RKO (cell line): ENCODE measurements around the gene GDPD4.

Source experiments
- DNase-seq: peaks from one replicate; pipeline ENCODE4 v3.0.0-alpha.2; 2016; ENCODE audit warnings: low spot score

GDPD4 gene

DNA sequence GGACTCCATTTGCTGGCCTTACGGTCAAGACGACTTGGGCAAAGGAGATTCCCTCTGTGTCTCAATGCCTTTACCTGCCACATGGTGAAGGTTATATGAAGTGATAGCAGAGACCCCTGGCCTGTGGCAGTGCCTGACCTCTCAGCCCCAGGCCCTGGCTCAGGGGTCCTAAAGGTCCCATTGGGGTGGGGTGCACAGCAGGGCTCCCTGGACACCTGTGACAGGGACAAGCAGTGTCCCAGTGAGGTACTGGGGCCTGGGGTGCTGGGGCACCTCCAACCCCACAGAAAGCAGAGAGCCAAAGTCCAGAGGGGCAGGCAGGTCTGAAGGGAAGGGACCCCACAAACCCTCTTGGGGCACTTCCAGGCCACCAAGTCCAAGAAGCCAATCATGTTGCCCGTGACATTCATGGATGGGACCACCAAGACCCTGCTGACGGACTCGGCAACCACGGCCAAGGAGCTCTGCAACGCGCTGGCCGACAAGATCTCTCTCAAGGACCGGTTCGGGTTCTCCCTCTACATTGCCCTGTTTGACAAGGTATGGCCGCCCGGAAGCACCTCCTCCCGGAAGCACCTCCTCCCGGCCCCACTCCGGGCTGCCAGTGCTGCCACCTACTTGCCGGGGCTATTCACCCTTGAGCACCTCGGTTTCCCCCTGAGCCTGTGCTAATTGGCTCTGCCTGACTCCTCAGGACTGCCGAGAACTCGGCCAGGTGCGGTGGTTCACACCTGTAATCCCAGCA lies 111.0 kb downstream of the GDPD4 start:
- no peak for DNase-seq

DNA sequence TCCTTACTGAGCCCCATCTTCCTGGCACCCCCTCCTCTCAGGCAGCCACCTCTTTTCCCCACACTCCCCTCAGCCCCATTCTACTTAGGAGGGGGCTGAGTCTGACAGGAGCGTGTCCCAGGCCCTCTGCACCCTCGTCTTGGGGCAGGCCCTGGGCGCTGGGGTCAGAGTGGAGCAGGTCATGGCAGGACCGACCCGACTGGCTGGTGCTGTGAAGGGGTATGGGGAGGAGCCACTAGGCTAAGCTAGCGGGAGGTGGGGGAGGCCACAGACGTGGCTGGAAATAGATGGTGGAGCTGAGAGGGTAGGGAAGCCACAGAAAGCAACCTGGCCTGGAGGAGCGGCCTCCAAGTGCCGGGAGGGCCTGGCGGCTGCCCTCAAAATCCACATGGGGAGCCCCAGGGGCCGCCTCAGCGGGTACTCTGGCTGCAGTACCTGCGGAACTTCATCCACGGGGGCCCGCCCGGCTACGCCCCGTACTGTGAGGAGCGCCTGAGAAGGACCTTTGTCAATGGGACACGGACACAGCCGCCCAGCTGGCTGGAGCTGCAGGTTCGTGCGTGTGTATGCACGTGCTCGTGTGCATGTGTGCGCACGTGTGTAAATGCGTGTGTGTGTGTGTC lies 111.8 kb downstream of the GDPD4 start:
- no peak for DNase-seq

DNA sequence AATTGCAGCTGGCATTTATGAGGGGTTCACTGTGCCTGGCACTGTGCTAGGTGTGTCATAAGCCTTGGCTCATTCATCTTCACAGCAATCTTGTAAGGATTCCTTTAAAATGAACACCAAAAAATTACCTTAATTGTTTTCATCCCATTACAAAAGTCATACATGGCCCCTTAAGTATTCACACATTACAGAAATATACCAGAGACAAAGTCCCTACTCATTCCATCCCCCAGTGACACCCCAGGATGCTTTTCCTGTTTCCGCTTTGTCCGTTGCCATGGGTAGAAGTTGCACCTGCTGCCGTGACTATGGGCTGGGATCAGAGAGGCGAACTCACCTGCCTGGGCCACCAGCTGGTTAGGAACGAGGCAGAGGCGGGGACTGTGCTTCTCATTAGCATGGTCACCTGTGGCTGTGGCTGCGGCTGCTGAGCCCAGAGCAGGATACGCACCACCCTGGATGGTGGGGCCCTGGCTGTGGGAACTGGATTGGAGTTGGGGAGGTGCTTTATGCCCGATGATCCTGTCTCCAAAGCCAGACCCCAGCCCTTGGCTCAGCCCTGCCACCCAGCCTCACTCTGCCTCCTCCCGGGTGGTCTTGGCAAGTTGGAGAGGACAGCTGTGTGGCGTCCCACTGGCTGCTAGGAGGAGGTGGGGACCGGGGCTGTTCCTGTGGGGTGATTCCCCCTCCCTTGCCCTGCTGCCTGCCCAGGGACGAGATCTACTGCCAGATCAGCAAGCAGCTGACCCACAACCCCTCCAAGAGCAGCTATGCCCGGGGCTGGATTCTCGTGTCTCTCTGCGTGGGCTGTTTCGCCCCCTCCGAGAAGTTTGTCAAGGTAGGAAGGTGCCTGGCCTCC lies 112.6 kb downstream of the GDPD4 start:
- DNase-seq: no peak

DNA sequence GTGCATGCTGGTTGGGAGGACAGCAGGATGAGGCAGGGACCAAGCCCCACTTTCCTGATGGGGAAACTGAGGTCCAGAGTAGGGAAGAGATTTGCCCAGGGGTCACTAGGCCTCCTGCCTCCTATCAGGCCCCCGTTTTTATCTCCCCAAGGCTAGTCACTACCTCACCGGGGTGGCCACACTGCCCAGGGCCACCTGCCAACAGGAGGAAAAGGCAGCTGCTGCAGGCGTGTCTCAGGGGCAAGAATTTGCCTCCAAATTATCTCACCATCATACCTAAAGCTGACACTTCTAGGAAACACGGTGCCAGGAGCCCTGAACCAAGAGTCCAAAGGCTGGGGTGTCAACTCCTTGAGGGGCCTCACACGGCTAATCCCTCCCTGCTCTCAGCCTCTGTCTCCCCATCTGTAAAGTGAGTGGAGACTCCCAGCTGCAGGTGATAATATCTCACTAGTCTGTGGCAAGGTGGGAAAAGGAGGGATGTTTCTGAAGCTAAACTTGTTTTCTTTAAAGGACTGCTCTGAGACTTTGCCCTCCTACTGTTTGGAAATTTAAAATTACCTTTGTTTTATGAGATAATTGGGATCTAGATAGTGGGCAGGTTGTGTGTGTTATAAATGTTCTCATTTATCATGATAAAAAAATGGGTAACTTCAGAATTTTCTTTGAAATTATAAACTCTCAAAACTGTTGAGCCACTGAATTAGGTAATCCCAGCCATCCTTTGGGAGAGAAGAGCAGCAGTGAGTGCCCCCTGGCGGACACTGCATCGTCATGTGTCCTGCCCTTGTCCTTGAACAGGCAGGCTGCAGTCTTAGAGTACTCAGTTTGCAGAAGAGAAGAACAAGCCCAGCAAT lies 113.5 kb downstream of the GDPD4 start:
- peak; percentile 74 for DNase-seq

DNA sequence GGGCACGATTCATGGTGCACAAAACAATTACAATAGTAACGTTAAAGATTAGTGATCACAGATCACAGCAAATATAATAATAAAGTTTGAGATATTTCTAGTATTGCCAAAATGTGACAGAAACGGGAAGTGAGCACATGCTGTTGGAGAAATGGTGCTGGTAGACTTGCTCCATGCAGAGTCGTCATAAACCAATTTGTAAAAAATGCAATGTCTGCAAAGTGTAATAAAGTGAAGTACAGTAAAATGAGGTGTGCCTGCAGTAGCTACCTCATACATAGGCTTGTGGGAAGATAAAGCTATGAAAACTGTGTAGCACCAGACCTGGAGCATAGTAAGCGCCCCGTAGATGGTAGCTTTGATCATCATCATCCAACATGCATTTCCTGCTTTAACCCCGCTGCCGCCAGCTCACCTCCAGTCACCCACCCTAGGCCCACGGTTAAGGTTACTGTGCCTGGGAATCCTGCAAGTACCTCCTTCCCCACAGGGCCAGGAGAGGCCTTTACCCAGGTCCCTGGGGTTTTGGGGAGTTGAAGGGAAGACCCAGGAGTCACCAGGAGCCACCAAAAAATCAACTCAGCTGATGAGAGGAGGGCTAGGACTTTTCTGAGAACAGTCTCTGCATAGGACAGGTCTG lies 114.3 kb downstream of the GDPD4 start:
- no peak for DNase-seq

DNA sequence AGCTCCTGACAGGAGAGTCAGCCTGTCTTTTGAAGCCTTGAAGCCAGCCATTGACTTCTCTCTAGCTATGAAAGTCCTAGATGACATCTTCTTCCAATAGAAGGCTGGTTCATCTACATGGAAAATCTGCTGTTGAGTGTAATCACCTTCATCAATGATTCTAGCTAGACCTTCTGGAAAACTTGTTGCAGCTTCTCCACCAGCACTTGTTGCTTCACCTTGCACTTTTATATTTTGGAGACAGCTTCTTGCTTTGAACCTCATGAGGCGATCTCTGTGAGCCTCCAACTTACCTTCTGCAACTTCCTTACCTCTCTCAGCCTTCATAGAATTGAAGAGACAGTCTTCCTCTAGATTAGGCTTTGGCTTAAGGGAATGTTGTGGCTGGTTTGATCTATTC lies 115.2 kb downstream of the GDPD4 start:
- DNase-seq: no peak

DNA sequence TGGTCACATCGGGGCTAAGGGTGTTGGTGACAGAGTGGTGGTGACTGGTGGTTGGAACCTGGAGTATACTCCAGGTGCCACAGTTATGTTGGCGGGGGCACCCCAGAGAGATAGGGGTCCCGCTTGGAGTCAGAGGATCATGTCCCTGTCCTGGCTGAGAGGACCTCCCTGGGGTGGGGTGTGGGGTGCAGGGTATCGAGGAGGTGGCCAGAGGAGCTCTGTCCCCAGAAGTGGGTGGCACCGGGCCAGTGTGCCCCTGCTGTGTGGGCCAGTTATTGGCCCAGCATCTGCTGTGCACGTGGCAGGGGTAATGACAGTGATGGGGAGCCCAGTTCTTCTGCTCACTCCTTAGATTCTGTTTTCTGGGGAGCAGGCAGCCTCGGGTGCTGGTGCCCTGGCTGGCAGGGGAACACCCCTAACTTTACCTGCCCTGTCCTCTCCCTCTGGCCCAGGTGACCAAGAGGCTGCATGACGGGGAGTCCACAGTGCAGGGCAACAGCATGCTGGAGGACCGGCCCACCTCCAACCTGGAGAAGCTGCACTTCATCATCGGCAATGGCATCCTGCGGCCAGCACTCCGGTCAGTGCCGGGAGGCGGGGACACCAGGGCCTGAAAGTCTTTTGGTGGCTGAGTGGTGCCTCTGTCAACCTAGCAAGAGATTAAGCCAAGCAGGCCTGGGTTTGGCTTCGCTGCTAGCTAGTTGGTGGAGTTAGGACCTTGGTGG lies 117.2 kb downstream of the GDPD4 start:
- DNase-seq: no peak

DNA sequence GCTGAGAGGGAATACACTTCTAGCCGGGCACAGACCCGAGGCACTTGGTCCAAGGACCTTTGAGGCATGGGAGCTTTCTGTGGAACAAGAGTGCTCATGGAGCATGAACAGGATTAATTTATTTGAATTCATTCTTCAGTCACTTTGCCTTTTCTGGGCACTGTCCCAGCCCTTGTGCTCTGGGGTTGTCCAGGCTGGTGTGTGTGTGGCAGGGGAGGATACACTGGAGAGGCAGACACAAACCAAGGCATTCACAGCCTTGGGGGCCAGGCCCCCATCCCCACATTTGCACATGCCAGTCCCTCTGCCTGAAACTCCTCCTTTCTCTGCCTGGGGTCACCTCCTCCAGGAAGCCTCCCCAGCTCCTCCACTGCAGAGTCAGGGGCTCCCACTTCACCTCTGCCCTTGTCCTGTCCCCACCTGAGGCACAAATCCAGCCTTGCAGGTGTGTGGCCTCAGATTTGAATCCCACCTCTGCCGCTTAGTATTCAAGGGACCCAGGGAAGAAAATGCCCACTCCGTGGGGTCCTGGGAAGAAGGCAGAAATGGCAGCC lies 118.0 kb downstream of the GDPD4 start:
- no peak for DNase-seq

DNA sequence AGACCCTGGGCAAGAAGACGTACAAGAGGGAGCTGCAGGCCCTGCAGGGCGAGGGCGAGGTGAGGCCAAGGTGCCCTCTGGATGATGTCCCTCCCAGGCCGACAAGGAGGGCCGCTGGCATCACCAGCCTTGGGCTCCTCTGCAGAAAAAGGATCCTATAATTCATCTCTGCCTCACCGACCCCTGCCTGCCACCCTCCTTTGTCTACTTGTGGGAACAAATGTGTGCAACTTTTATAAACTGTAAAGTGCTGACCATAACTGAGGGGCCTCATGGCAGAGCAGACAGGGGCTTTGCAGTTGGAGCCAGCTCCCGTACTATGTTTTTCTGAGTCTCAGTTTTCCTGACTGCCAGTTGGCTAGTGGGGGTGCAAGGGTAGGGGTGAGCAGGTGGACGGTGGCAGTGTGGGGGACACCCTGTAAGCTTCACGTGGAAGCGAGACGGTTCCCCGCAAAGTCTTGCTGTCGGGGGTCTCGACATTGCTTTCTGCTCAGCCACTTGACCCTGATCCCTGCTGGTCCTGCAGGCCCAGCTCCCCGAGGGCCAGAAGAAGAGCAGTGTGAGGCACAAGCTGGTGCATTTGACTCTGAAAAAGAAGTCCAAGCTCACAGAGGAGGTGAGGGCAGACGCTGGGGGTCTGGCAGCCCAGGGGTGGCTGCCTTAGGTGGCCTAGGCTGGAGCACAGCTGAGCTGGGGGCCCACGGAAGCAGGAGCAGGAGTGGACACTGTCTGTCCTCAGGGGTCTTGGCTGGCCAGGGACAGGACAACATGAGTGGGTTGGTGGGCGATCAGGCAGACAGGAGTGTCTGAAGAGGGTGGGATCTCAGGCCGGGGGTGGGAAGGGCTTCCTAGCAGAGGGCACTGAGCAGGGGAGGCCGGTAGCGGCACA lies 118.7 kb downstream of the GDPD4 start:
- DNase-seq: no peak

DNA sequence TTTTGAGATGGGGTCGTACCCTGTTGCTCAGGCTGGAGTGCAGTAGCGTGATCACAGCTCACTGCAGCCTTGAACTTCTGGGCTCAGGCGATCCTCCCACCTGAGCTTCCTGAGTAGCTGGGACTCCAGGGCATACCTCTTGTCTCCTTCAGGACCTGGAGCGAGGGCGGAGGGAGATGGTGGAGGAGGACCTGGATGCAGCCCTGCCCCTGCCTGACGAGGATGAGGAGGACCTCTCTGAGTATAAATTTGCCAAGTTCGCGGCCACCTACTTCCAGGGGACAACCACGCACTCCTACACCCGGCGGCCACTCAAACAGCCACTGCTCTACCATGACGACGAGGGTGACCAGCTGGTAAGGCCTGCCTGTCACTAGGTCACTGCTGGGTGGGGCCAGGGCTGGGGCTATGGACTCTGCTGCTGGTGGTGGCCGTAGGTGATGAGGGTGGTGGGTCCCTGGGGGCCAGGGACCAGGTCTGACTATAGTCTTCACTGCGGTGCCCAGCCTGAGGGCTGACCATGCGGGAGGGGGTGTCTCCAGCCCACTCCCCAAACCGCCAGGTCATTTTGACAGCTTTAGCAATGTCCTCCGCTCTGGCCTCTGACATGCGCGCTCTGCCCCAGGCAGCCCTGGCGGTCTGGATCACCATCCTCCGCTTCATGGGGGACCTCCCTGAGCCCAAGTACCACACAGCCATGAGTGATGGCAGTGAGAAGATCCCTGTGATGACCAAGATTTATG lies 119.5 kb downstream of the GDPD4 start:
- no peak for DNase-seq

DNA sequence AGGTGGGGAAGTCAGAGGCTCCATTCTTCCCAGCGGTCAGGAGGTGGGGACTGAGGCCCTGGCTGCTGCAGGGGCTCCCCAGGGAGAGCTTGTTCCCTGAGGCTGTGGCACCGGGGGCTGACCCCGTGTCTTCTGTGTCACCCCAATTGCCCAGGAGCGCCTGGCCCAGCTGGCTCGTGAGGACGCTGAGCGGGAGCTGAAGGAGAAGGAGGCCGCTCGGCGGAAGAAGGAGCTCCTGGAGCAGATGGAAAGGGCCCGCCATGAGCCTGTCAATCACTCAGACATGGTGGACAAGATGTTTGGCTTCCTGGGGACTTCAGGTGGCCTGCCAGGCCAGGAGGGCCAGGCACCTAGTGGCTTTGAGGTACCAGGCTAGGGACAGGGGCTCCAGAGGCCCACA lies 120.3 kb downstream of the GDPD4 start:
- no peak for DNase-seq

DNA sequence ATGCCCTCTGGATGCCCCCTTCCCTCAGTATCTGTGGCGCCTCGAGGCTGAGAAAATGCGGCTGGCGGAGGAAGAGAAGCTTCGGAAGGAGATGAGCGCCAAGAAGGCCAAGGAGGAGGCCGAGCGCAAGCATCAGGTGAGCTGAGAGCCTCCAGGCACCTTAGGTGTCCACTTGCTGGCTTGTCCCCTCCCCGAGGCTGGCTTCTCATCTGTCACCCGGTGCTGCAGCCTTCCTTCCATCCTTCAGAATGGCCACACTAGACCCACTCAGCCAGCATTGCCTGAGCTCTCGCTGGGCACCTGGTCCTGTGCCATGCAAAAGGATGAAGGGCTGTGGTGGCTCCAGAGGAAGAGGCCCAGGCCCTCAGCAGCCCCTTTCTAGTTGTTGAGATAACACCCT lies 121.1 kb downstream of the GDPD4 start:
- DNase-seq: no peak

DNA sequence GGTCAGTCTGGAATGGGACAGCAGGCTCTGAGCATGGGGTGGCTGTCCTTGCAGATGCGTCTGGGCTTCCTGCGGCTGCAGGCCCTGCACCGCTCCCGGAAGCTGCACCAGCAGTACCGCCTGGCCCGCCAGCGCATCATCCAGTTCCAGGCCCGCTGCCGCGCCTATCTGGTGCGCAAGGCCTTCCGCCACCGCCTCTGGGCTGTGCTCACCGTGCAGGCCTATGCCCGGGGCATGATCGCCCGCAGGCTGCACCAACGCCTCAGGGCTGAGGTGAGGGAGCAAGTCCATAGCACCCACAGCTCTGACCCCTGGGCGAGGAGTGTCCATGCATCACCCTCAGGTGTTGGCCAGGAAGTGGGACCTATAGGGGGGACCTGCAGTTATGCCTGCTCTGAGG lies 121.8 kb downstream of the GDPD4 start:
- DNase-seq: no peak

DNA sequence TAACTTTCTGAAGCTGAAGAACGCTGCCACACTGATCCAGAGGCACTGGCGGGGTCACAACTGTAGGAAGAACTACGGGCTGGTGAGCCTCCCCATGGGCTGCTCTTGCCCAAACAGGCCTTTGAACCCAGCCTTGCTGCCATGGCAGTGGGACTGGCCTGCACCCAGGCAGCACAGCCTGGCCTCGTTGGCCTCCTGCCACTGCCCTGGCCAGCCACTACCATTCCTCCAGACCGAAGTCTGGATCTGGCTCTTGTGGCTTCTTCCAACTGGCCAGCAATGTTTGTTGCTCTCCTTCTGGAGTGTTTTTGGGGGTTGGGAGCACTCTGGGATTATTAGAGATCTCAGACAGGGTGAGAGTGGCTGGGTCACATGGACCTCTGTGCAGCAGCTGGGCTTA lies 122.4 kb downstream of the GDPD4 start:
- no peak for DNase-seq

DNA sequence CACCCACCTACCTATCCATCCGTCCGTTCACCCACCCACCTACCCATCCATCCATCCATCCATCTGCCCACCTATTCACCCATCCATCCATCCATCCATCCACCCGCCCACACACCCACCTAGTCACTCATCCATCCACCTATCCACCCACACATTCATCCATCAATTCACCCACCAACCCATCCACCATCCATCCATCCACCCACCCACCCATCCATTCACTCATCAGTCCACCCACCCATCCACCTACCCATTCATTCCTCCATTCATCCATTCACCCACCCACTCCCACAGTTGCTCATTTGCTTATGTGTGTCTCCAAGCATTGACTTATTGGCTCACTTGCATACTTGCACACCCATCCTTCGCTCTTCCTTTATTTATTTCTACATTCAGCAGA lies 123.3 kb downstream of the GDPD4 start:
- no peak for DNase-seq

DNA sequence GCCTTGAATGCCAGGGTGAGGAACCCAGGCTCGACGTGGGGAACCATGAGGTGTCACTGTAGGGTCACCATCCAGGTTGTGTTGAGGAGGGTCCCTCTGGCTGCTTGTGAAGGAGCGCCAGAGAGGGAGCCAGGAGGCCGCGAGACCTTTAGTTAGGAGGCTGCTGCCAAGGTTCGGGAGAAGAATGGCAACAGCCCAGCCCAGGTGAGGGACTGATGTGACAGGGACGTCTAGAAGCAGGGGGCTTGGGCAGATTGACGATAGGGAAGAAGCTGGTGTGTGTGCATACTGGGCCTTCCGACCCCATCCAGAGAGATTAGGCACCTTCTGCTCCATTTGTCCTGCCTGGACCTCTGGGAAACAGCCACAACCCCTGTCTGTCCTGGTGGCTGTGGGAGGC lies 124.5 kb downstream of the GDPD4 start:
- DNase-seq: no peak

DNA sequence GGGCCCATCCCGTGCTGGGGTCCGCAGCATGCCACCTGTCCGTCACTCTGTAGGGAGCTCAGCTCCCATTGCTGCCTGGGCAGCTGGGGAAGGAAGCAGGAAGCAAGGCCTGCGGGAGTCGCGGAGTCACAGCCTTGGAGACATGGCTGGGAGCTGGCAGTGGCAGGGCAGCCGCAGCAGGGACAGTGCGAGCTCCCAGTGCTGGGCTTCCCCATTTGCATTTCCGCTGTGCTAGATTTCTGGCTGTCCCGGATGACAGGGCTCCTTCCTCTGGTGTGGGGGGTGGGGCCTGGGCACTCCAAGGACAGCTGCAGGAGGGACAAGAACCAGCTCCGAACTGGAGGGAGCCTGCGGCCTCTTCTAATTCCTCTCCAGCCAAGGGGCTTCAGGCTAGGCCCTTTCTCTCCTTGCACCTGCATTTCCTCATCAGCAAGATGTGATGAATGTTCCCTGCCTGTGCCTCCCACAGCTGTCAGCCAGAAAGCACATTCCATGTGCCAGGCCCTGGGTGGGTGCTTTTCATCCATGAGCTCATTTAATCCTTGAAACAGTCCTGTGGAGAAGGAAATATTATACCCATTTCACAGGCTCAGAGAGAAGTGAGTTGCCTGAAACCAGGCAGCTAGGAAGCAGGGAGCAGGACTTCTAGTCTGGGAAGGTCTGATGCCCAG lies 125.5 kb downstream of the GDPD4 start:
- no peak for DNase-seq
